Hematopoietic multipotent progenitor cell treated with erythropoietin and hydrocortisone succinate and interleukin-3 and kit ligand, for 4 days (in vitro differentiated cells): ENCODE results near the gene HLA-A.
"Not testable (repeated sequence)": the region's sequence is repeated elsewhere in the genome, so short reads cannot be mapped to it uniquely, and the experiment has no call there.

ENCODE experiments used
- DNase-seq: peaks from one replicate; pipeline ENCODE4 v3.0.0-alpha.2; 2015

Gene HLA-A

GRCh38 chr6:29963697-29964096 lies 21.4 kb downstream of the HLA-A start:
- DNase-seq, result not testable (repeated sequence)

GRCh38 chr6:29964518-29964886 lies 22.2 kb downstream of the HLA-A start:
- no peak for DNase-seq

DNA sequence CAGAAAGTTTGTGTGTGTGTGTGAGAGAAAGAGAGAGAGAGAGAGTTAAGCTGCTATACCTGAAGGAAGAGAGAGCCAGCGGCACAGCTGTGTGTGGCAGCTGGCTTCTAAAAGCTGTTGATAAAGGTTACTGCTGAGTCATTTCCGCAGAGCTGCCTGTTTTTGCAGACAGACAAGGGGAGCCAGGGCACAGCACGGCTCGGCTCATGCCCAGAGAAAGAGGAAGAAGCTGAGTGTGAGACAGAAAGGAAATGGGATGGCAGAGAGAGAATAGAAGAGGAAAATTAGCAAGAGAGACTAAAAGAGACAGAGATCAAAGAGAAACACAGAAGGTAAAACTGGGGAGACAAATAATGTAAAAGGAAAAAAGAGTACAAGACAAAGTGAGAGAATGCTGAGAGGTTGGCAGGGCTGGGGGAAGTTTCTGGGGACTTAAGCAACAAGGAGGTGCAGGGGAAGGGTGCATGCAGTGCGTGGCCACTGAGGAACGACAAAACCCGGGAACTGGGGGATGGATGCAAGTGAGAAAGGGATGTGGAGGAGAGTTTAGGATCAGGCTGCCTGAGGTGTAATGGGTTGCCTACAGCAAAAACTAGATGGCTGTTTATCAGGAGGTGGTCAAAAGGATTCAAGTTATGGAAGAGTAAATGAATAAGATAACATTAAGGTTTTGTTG lies 22.7 kb downstream of the HLA-A start:
- DNase-seq, result peak; percentile 98

GRCh38 chr6:29965563-29965872 lies 23.2 kb downstream of the HLA-A start:
- DNase-seq, result peak; percentile 19

GRCh38 chr6:29965873-29966601 lies 23.7 kb downstream of the HLA-A start:
- peak; percentile 90 for DNase-seq

DNA sequence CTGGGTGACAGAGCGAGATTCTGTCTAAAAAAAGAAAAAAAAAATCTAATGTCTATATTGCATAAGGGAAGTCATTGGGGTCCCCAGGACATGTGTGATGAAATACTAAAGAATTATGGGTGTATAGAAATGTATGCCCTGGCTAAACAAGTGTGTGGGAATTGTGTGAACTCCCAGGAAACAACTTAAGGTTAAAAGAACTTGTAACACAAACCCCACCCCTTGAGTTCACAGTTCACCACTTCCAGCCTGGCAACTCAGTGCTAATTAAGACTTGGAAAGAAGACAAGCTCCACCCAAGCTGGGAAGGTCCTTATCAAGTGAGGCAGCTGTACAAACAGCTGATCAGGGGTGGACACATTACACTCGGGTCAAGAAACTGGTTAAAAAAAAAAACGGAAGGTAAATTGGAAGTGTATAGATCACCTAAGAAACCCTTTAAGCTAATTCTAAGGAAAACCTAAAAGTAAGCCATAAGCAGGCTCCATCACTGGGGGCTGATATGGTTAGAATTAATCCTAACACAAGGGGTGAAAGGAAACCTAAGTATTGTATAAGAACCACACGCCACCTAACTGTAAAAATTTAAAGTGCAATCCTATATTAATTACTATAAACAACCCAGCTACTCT lies 25.2 kb downstream of the HLA-A start:
- peak; percentile 76 for DNase-seq

DNA sequence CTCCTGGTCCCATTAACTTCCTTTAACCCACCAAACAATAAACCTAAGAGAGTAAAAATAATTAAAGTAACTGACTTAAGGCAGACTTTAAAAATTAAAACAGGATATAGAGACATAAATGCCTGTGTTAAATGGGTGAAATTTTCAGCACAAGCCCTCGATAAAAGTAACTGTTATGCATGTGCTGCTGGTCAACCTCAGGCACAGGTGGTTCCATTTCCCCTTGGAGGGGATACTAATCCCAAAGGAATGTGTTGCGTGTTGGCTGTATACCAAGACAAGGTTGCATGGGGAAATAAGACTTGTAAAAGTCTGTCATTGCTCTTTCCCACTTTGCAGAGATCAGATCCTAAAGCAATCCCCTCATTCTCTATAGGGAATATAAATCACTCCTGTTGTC lies 25.8 kb downstream of the HLA-A start:
- DNase-seq, result no peak

DNA sequence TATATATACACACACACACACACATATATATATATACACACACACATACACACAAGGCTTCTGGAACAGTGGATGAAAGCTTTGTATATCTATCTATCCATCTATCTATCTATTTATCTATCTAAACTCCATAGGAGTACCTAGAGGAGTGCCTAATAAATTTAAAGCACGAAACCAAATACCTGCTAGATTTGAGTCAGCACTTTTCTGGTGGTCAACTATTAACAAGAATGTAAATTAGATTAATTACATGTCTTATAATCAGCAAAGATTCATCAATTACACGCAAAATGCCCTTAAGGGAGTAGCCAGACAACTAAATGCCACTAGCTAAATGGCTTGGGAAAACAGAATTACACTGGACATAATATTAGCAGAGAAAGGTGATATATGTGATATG lies 26.6 kb downstream of the HLA-A start:
- DNase-seq, result no peak

GRCh38 chr6:29970711-29971110 lies 28.4 kb downstream of the HLA-A start:
- no peak for DNase-seq

GRCh38 chr6:29974901-29975560 lies 32.7 kb downstream of the HLA-A start:
- DNase-seq, result peak; percentile 17

DNA sequence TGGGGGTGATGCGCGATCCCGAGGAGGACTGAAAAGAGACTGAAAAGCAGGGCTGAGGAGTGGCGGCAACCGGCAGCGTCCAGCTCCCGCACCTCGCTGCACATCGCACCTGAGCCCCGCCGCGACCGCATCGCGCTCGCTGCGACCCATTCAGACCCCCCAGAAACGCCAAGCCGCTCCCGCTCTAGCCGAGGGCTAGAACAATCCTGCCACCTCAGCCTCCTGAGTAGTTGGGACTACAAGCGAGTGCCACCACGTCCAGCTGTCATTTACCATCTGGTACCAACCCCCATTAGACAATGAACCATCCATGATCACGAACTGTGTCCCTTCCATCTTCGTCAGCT lies 33.2 kb downstream of the HLA-A start:
- DNase-seq, result no peak

DNA sequence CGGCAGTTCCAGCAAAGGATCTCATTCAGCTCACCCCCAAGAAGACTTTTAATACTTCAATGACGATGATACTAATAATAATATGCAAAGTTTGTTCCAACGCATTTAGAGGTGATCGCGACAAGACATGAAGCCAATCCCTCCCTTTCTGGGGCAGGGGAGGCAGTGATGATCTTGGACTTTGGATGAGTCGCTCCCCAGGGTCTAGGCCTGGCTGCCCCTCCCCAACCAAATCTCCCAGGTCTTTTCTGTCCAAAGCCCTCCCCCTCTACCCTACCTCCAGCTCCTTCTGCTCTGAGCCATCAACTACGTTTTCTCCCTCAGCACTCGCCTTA lies 33.9 kb downstream of the HLA-A start:
- DNase-seq, result no peak

GRCh38 chr6:29976588-29977424 lies 34.5 kb downstream of the HLA-A start:
- peak; percentile 86 for DNase-seq

DNA sequence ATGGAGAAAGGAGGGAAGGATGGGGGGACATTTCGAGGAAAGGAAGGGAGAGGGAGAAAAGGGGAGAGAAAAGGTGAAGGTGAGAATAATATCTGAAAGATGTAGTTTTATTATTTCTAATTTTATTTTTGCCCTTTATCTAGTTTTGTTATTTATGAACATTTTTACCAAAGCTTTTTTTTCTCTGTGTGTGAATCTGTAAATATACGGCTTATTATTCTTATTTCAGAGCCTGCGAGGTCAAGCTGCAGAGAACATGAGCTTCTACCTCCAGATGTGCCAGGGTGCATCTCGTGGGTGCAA lies 35.0 kb downstream of the HLA-A start:
- no peak for DNase-seq

GRCh38 chr6:29980013-29980412 lies 37.7 kb downstream of the HLA-A start:
- DNase-seq, result not testable (repeated sequence)

- DNase-seq, result no peak
These were observed 38.2 kb downstream of the HLA-A start for GRCh38 chr6:29980511-29980910.

GRCh38 chr6:29981211-29981812 lies 39.0 kb downstream of the HLA-A start:
- DNase-seq, result no peak

DNA sequence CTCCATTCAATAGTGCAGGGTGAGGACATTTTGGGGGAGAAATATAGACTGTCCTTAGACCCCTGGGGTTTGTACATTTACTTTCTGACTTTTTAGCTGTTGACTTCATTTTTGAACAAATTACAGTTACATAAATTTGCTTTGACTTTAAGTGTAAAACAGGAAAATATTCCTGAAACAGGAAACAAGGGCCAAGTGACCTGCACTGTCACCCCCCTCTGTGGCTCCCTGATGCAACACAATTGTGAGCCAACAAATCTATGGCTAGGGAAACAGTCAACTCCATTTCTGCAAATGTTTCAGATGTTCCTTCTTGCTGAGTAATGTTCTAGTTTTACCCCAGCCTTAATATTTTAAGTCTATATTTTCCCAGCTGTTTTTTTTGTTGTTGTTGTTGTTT lies 39.8 kb downstream of the HLA-A start:
- no peak for DNase-seq

- no peak for DNase-seq
These were observed 41.9 kb downstream of the HLA-A start for GRCh38 chr6:29984232-29984631.

DNA sequence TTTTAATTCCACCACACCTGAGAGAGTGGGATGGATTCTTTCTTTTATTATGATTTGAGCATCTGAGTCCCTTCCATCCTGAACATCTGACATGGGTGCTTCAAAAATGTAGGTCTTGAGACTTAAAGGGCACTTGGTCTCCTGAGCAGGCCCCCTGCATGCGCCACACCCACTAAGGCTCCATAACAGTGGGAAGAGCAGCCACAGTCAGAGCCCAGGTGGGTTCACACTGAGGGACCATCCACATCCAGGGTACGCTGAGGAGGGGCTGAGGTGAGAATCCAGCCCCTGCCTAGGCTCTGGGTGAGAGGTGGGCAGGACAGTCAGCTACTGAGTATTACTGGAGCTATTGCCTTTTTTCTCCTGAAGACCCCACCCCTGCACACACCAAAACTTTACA lies 42.7 kb downstream of the HLA-A start:
- no peak for DNase-seq

DNA sequence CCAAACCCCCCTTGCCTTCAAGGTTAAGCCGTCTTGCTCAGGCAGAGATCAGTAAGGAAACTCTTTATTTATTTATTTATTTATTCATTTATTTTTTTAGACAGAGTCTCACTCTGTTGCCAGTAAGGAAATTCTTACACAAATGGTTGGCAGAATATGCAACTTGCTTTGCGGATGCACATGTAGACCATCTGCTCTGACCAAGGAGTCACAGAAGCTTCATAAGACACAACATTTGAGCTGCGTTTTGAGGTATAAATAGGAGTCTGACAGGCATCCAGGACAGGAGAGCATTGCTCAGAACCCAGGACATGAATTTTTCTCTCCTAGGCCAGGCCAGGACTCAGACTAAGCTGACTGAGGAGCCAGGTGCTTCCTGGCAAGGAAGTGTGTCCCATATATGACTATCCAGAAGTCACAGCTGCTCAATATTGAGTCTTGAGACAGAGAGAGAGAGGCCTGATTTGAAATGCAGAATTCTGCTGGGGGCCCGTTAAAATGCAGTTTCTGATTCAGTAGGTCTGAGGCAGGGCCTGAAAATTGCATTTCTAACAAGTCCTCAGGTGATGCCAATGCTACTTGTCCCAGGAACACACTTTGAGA lies 43.9 kb downstream of the HLA-A start:
- DNase-seq, result no peak

- no peak for DNase-seq
These were observed 46.9 kb downstream of the HLA-A start for GRCh38 chr6:29989211-29989610.

DNA sequence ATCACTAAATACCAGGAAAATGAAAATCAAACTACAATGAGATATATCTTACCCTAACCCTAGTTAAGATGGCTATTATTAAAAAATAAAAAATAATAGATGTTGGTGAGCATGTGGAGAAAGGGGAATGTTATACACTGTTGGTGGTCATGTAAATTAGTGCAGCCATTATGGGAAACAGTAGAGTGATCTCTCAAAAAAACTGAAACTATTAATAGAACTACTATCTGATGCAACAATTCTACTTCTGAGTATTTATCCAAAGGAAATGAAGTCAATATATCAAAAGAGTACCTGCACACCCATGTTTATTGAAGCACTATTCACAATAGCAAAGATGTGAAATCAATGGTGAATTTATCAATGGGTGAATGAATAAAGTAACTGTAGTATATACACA lies 48.6 kb downstream of the HLA-A start:
- peak; percentile 34 for DNase-seq
